Measurements from ENCODE around the gene PPP1CA.

Gene PPP1CA

DNA sequence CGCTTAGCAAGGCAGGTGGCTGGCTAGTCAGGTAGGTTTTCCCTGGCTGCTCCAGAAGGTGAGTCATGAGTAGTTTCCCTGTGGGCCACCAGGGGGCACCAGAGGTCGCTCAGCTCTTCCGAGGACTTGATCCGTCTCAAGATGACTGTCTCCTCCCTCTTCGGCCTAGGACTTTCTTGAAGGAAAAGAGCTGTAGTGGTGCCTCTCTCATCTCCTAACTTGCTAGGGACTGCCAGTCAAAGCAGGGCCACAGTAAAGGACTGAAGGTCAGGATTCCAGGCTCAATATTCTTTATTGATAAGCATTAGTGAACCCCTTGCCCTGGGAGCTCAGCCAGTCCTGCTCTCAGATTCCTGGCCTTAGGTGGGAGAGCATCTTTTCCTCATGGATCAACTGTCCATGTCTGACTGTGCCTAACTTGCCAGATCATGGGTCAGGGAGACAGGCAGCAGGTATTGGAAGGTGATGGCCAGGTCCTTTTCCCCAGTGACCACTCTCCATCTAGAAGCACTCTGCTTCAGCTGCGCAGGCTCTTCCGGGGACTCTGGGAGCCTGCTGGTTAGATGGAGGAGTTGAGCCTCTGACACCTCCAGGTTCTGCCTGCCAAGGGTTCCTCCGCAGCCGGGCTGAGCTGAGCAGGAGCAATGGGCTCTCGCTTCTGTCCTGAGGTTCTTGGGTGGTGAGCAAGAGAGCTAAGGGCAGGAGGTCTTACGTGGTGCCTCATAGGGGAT is 50.2 kb downstream of the PPP1CA start:
- DNase-seq (ENCODE audit: low spot score), result peak; percentile 82

DNA sequence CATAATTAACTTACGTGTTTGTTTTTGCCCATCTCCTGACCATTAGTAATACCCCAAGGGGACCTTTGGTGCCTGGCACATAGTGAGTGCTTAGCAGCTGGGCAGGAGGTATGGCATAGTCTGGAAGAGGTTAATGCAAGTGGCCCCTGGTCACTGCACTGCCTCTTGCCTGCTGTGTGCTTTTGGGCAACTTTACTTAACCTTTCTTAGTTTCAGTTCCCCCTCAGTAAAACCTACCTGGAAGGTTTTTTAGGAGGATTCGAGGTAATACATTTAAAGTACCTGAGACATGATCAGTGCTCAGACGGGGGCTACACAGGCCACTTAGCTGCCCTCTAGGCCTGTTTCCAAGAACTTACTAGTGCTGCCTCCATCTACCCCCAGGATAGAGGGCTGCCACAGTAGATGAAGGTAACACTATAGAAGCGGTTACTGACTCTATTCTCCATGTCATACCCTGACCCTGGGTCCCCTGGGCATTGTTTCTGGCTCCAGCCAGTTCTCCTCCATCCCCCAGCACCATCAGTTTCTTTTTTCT is 51.7 kb downstream of the PPP1CA start:
- no peak for DNase-seq (ENCODE audit: low spot score)

DNA sequence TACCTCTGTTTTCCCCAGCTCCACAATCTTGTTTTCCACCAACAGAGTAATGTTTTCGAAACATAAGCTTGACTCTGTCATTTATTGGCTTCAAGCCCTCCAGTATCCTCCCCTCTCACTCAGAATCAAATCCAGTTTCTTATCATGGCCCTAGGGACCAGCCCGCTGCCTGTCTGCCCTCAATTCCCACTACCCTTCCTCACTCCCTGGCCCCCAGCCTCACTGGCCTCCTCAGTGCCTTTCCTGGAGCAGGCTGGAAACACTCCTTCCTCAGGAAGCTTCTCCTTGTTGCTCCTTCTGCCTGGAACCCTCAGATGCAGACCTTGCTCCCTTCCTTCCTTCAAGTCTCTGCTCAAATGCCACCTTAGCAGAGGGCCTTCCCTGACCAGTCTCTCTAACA is 52.2 kb downstream of the PPP1CA start:
- DNase-seq (ENCODE audit: low spot score), result no peak

DNA sequence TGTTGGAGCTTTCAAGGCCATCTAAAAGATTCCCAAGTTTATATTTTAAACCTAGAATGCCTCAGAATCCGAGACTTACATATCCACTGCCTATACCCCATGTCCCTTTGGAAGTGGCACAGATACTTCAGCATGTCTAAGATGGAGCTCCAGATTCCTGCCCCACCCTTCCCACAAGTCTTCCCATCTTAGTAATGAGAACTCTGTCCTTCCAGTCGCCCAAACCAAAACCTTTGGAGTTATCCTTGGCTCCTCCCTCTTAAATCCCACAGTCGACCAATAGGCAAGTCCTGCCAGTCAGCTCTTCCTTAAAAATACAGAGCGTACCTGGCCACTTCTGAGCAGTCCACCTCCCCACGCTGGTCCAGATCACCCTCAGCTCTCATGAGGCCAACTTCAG is 52.6 kb downstream of the PPP1CA start:
- DNase-seq (ENCODE audit: low spot score), result no peak

All from Ammon's horn (tissue), 1 donor.